HG03045 (cell line): Measurements from ENCODE around the gene KCNF1.

Source experiments
- ATAC-seq: cut with Tn5 transposase; IDR thresholded peaks from one replicate; pipeline ENCODE4 v1.9.1; 2021; ENCODE audit warnings: mild to moderate bottlenecking, moderate library complexity; ENCODE audit not compliant: unreplicated experiment

Gene KCNF1

DNA sequence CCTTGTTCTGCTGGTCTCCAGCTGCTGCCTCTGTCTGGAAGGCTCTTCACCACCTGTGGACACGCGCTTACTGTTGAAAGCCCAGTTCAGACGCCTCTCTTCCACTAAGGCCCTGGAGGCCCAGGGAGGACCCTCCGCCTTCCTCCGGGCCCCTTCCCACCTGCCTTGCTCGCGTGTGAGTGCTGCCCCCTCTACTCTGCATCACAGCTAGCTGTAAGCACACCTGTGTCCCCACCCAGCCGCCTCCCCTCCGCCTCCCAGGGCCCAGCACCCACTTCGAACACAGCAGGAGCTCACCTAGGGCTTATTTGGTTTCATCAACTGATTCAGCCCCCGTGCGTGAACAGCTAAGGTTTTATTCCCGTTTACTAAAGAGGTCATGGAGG, 49.7 kb downstream of the KCNF1 start:
- no peak for ATAC-seq

DNA sequence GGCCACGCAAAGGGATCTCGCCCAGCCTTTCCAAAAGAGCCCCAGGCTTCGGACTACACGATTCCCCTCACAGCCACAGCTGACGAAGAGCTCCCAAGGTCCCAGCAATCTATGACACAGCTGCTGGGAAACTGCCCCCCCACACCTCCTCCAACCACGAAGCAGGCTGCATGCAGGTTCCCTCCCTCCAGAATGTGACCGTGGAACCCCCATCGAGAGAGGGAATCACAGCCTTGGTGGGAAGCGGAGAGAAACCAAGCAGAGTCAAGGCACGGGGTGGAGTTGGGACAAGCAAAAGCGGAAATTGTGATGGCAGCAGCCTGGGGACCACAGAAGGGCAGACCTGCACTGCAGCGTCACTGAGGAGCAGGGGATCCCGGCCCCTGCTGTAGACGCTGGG, 50.3 kb downstream of the KCNF1 start:
- no peak for ATAC-seq

DNA sequence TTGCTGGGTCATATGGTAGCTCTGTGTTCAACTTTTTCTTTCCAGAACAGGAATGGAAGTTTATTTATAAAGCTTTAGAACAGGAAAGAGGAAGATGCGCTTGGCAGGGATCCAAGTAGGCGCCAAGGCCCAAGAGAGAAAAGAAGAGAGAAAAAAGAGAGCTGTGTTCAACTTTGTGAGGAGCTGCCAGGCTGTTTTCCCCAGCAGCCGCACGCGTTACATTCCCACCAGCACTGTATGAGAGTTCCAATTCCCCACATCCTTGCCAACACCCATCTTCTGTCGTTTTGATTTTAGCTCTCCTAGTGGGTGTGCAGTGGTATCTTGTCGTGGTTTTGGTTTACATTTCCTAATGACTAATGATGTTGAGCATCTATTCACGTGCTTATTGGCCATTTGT, 51.4 kb downstream of the KCNF1 start:
- ATAC-seq = no peak
